Activated CD4-positive, alpha-beta T cell treated with anti-CD3 and anti-CD28 coated beads for 24 hours (primary cell): ENCODE data around the gene NMB.

Experiments used
- DNase-seq, 2 donors: peaks; one replicate each; pipeline ENCODE4 v3.0.0-alpha.2; 2020; ENCODE audit warnings: low read depth in 2 of 2

The NMB gene

GRCh38 chr15:84611631-84612030, 46.4 kb downstream of the NMB start:
- DNase-seq = no peak

GRCh38 chr15:84609818-84610525, 48.0 kb downstream of the NMB start:
- no peak for DNase-seq

GRCh38 chr15:84608707-84609284, 49.2 kb downstream of the NMB start:
- no peak for DNase-seq

- DNase-seq = no peak
Observed at GRCh38 chr15:84606653-84607120, 51.3 kb downstream of the NMB start.

GRCh38 chr15:84605554-84605882, 52.5 kb downstream of the NMB start:
- DNase-seq = no peak
